Measurements from ENCODE around the gene ZNF655.
A peak's percentile ranks its signal among the peaks of the same experiment; 100 is the strongest.

Gene ZNF655

DNA sequence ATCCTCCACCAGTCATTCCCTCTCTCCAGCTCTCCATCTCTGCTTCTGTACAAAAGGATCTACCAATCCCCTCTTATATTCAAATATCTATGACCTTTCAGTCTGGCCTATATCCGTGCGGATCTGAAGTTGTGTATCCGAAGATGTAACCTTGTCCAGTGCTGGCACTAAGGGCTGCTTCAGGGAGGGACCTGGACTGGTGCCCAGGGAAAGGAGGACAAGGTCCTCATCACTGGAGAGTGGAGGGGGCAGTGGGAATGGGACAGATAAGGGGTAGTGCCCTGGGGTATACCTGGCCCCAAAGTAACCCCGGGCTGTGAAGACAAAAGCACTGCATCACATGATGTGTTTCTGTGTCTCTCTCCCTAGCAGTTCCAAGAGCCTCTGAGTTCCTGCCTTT is 41.4 kb downstream of the ZNF655 start:
- Histone ChIP-seq H3K27me3 (ENCODE audit: control insufficient read depth in 3 of 3, insufficient read depth in 3 of 3, low read depth in 1 of 3, low read length in 3 of 3) (no peaks in the 10 kb centered on the region), H3K4me3 (ENCODE audit: low read length in 2 of 2) (no peak overlapping the region), H3K4ac (ENCODE audit: low read length) (no peak overlapping the region), H4K8ac (ENCODE audit: low read depth, low read length) (no peak overlapping the region), H3K4me1 (ENCODE audit: control insufficient read depth in 2 of 2, insufficient read depth in 1 of 2, low read depth in 1 of 2, low read length in 2 of 2) (no peaks in the 10 kb centered on the region), H2BK5ac (ENCODE audit: low read length) (no peak overlapping the region), H3K23ac (ENCODE audit: low read depth, low read length, poor library complexity) (no peak overlapping the region), H4K91ac (ENCODE audit: low read depth, low read length, poor library complexity) (no peak overlapping the region), H3K4me2 (ENCODE audit: insufficient read depth, low read length, poor library complexity, severe bottlenecking) (no peak overlapping the region), H3K79me1 (ENCODE audit: low read depth, low read length) (no peaks in the 10 kb centered on the region), H2AFZ (ENCODE audit: low read length) (no peak overlapping the region), H3K14ac (ENCODE audit: low read length) (no peak overlapping the region), H2AK5ac (ENCODE audit: low read depth, low read length) (no peak overlapping the region), H3K9ac (ENCODE audit: low read depth, low read length, poor library complexity) (no peak overlapping the region), H2BK12ac (ENCODE audit: low read length) (no peak overlapping the region), H3K36me3 (replicated peaks in 1 of 2; ENCODE audit: control insufficient read depth in 2 of 2, insufficient read depth in 2 of 2, low read length in 2 of 2) (no peaks in the 10 kb centered on the region), H3K18ac (ENCODE audit: low read length) (no peak overlapping the region), H2BK15ac (ENCODE audit: low read length) (no peak overlapping the region), H3K9me3 (replicated peaks in 1 of 2; ENCODE audit: control insufficient read depth in 2 of 2, insufficient read depth in 1 of 2, low read depth in 1 of 2, low read length in 2 of 2) (no peaks in the 10 kb centered on the region), H2BK120ac (ENCODE audit: low read depth, low read length) (no peak overlapping the region), H3K27ac (replicated peaks; ENCODE audit: low read length) (no peak overlapping the region)
- no CpG with 5 or more reads among the region's 4 CpGs for WGBS, 2 donors (ENCODE audit: extremely low coverage in 2 of 2, insufficient read length in 2 of 2, insufficient replicate concordance in 1 of 2)
- no peak for DNase-seq (ENCODE audit: low spot score)

DNA sequence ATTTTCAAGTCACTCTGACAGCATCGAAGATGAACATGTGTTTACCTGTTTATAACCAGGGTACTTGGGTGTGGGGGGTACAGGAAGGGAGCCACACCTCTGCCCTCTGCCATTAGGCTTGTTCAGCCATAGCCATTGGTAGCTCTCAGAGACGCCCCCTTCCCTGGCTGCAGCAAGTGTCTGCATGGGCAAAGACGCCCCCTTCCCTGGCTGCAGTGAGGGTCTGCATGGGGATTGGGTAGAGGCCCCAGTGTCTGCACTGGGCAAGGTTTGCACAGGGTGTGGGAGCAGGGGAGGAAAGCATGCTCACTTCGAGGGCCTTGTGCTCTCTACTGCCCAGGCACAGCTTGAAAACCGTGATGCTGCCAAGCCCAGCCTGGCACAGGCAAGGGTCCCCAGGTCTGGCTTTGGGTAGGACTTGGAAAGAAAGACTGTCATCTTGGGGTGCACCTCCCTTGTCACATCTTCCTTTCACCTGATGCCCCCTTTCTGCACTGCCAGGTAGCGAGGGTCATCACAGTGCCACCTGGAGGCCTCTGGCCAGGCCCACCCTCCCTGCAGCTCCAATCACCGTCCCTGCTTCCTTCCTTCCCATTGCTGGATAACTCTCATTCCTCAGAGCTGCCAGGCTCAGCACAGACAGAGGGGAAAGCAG is 43.3 kb downstream of the ZNF655 start:
- no peaks in the 10 kb centered on the region for H3K9me3 ChIP-seq (replicated peaks in 1 of 2; ENCODE audit: control insufficient read depth in 2 of 2, insufficient read depth in 1 of 2, low read depth in 1 of 2, low read length in 2 of 2)
- DNase-seq (ENCODE audit: low spot score), result no peak

DNA sequence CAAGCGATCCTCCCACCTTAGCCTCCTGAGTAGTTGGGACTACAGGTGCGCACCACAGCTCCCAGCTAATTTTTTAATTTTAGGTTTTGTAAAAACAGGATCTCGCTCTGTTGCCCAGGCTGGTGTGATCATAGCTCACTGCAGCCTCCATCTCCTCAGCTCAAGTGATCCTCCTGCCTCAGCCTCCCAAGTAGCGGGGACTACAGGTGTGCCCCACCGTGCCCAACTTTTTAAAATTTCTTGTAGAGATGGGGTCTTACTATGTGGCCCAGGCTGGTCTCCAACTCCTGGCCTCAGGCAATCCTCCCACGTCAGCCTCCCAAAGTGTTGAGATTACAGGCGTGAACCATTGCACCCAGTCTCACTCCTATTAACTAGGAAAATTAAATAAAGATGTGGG is 47.1 kb downstream of the ZNF655 start:
- no peak for DNase-seq (ENCODE audit: low spot score)
- Histone ChIP-seq H3K27ac (replicated peaks; ENCODE audit: low read length) (no peak overlapping the region), H4K91ac (ENCODE audit: low read depth, low read length, poor library complexity) (no peak overlapping the region), H2BK12ac (ENCODE audit: low read length) (no peak overlapping the region), H2BK120ac (ENCODE audit: low read depth, low read length) (no peak overlapping the region), H3K4me2 (ENCODE audit: insufficient read depth, low read length, poor library complexity, severe bottlenecking) (no peak overlapping the region), H3K23ac (ENCODE audit: low read depth, low read length, poor library complexity) (no peak overlapping the region), H3K9me3 (replicated peaks in 1 of 2; ENCODE audit: control insufficient read depth in 2 of 2, insufficient read depth in 1 of 2, low read depth in 1 of 2, low read length in 2 of 2) (no peaks in the 10 kb centered on the region), H2AK5ac (ENCODE audit: low read depth, low read length) (no peak overlapping the region), H3K79me1 (ENCODE audit: low read depth, low read length) (no peaks in the 10 kb centered on the region), H3K27me3 (ENCODE audit: control insufficient read depth in 3 of 3, insufficient read depth in 3 of 3, low read depth in 1 of 3, low read length in 3 of 3) (no peaks in the 10 kb centered on the region), H2AFZ (ENCODE audit: low read length) (no peak overlapping the region), H3K4me1 (ENCODE audit: control insufficient read depth in 2 of 2, insufficient read depth in 1 of 2, low read depth in 1 of 2, low read length in 2 of 2) (no peaks in the 10 kb centered on the region), H2BK5ac (ENCODE audit: low read length) (no peak overlapping the region), H3K14ac (ENCODE audit: low read length) (no peak overlapping the region), H3K4ac (ENCODE audit: low read length) (no peak overlapping the region), H4K8ac (ENCODE audit: low read depth, low read length) (no peak overlapping the region), H3K36me3 (replicated peaks in 1 of 2; ENCODE audit: control insufficient read depth in 2 of 2, insufficient read depth in 2 of 2, low read length in 2 of 2) (no peaks in the 10 kb centered on the region), H3K9ac (ENCODE audit: low read depth, low read length, poor library complexity) (no peak overlapping the region), H3K18ac (ENCODE audit: low read length) (no peak overlapping the region), H2BK15ac (ENCODE audit: low read length) (no peak overlapping the region), H3K4me3 (ENCODE audit: low read length in 2 of 2) (no peak overlapping the region)
- no CpG with 5 or more reads among the region's 7 CpGs for WGBS, 2 donors (ENCODE audit: extremely low coverage in 2 of 2, insufficient read length in 2 of 2, insufficient replicate concordance in 1 of 2)

More for the DNA sequence above, 43.3 kb downstream of the ZNF655 start:
- no peaks in the 10 kb centered on the region for H3K36me3 ChIP-seq (replicated peaks in 1 of 2; ENCODE audit: control insufficient read depth in 2 of 2, insufficient read depth in 2 of 2, low read length in 2 of 2)
- no peaks in the 10 kb centered on the region for H3K27me3 ChIP-seq (ENCODE audit: control insufficient read depth in 3 of 3, insufficient read depth in 3 of 3, low read depth in 1 of 3, low read length in 3 of 3)
- H3K4me2 ChIP-seq (ENCODE audit: insufficient read depth, low read length, poor library complexity, severe bottlenecking), result no peak overlapping the region
- H3K79me1 ChIP-seq (ENCODE audit: low read depth, low read length), result no peaks in the 10 kb centered on the region
- H3K27ac ChIP-seq (replicated peaks; ENCODE audit: low read length), result no peak overlapping the region
- peak overlapping the region; percentile 32 for H3K9ac ChIP-seq (ENCODE audit: low read depth, low read length, poor library complexity)
- WGBS, 2 donors (ENCODE audit: extremely low coverage in 2 of 2, insufficient read length in 2 of 2, insufficient replicate concordance in 1 of 2), result no CpG with 5 or more reads among the region's 7 CpGs
- peak overlapping the region; percentile 47 for H3K14ac ChIP-seq (ENCODE audit: low read length)
- H2BK12ac ChIP-seq (ENCODE audit: low read length), result no peak overlapping the region
- no peak overlapping the region for H4K91ac ChIP-seq (ENCODE audit: low read depth, low read length, poor library complexity)
- no peak overlapping the region for H2AFZ ChIP-seq (ENCODE audit: low read length)
- no peaks in the 10 kb centered on the region for H3K4me1 ChIP-seq (ENCODE audit: control insufficient read depth in 2 of 2, insufficient read depth in 1 of 2, low read depth in 1 of 2, low read length in 2 of 2)
- no peak overlapping the region for H2BK15ac ChIP-seq (ENCODE audit: low read length)
- no peak overlapping the region for H3K18ac ChIP-seq (ENCODE audit: low read length)
- no peak overlapping the region for H2BK120ac ChIP-seq (ENCODE audit: low read depth, low read length)
- no peak overlapping the region for H2BK5ac ChIP-seq (ENCODE audit: low read length)
- no peak overlapping the region for H3K23ac ChIP-seq (ENCODE audit: low read depth, low read length, poor library complexity)
- H2AK5ac ChIP-seq (ENCODE audit: low read depth, low read length), result no peak overlapping the region
- H4K8ac ChIP-seq (ENCODE audit: low read depth, low read length), result no peak overlapping the region
- H3K4ac ChIP-seq (ENCODE audit: low read length), result no peak overlapping the region
- H3K4me3 ChIP-seq (ENCODE audit: low read length in 2 of 2), result no peak overlapping the region

DNA sequence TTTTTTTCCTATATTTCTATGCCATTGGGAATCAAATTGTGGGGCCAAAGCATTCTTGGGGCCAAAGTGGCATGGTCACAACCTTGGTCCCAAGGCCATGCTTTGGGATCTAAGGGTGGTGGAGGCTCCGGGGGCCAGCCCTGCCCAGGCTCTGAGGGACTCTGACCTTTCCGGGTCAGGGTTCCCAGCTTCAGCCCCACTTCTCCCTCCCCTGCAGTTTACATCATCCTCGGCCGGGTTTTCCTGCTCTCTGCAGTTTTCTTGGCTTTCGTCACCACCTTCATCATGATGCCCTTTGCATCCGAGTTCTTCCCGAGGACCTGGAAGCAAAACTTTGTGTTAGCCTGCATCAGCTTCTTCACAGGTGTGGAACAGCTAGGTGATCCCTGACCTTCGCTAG is 48.1 kb downstream of the ZNF655 start:
- no peak overlapping the region for H2BK120ac ChIP-seq (ENCODE audit: low read depth, low read length)
- H3K4me1 ChIP-seq (ENCODE audit: control insufficient read depth in 2 of 2, insufficient read depth in 1 of 2, low read depth in 1 of 2, low read length in 2 of 2), result no peaks in the 10 kb centered on the region
- H2AFZ ChIP-seq (ENCODE audit: low read length), result no peak overlapping the region
- H3K9ac ChIP-seq (ENCODE audit: low read depth, low read length, poor library complexity), result no peak overlapping the region
- H3K23ac ChIP-seq (ENCODE audit: low read depth, low read length, poor library complexity), result no peak overlapping the region
- no peak overlapping the region for H3K27ac ChIP-seq (replicated peaks; ENCODE audit: low read length)
- H3K36me3 ChIP-seq (replicated peaks in 1 of 2; ENCODE audit: control insufficient read depth in 2 of 2, insufficient read depth in 2 of 2, low read length in 2 of 2), result no peaks in the 10 kb centered on the region
- no peaks in the 10 kb centered on the region for H3K9me3 ChIP-seq (replicated peaks in 1 of 2; ENCODE audit: control insufficient read depth in 2 of 2, insufficient read depth in 1 of 2, low read depth in 1 of 2, low read length in 2 of 2)
- H2BK5ac ChIP-seq (ENCODE audit: low read length), result no peak overlapping the region
- no peak overlapping the region for H3K4me2 ChIP-seq (ENCODE audit: insufficient read depth, low read length, poor library complexity, severe bottlenecking)
- H3K4me3 ChIP-seq (ENCODE audit: low read length in 2 of 2), result no peak overlapping the region
- no peaks in the 10 kb centered on the region for H3K27me3 ChIP-seq (ENCODE audit: control insufficient read depth in 3 of 3, insufficient read depth in 3 of 3, low read depth in 1 of 3, low read length in 3 of 3)
- WGBS, 2 donors (ENCODE audit: extremely low coverage in 2 of 2, insufficient read length in 2 of 2, insufficient replicate concordance in 1 of 2), result no CpG with 5 or more reads among the region's 8 CpGs
- no peak overlapping the region for H3K4ac ChIP-seq (ENCODE audit: low read length)
- no peak overlapping the region for H3K14ac ChIP-seq (ENCODE audit: low read length)
- no peak overlapping the region for H4K91ac ChIP-seq (ENCODE audit: low read depth, low read length, poor library complexity)
- H3K79me1 ChIP-seq (ENCODE audit: low read depth, low read length), result no peaks in the 10 kb centered on the region
- no peak for DNase-seq (ENCODE audit: low spot score)
- no peak overlapping the region for H2BK15ac ChIP-seq (ENCODE audit: low read length)
- no peak overlapping the region for H4K8ac ChIP-seq (ENCODE audit: low read depth, low read length)
- H2AK5ac ChIP-seq (ENCODE audit: low read depth, low read length), result no peak overlapping the region
- H2BK12ac ChIP-seq (ENCODE audit: low read length), result no peak overlapping the region
- H3K18ac ChIP-seq (ENCODE audit: low read length), result no peak overlapping the region

All from neuronal stem cell (in vitro differentiated cells).